Gastroesophageal sphincter (tissue), 3 donors: Measurements from ENCODE around the gene RANBP3L.

Experiments used
- EP300 ChIP-seq: sonication (generic); formaldehyde crosslinking; IDR thresholded peaks from one replicate; pipeline ENCODE4 v1.6.1; 2017; ENCODE audit warnings: antibody characterized with exemption, mild to moderate bottlenecking
- POLR2A ChIP-seq, 2 donors: fragments of 450-650 bp; IDR thresholded peaks; one replicate each; pipeline ENCODE4 v1.6.1; 2017; ENCODE audit warnings: antibody characterized with exemption in 2 of 2, mild to moderate bottlenecking in 2 of 2, moderate library complexity in 1 of 2
- POLR2AphosphoS5 ChIP-seq: sonication (generic); formaldehyde crosslinking; IDR thresholded peaks from one replicate; pipeline ENCODE4 v1.6.1; 2017; ENCODE audit warnings: antibody characterized with exemption
- TF ChIP-seq, protein P1 (sequence below), 4 experiments: fragments of 200-600 bp in 2 of 4; fragments of 450-650 bp in 2 of 4; sonication (generic) in 1 of 4; IDR thresholded peaks; one replicate each; pipeline ENCODE4 v1.5.1; 2017 to 2019; ENCODE audit warnings: antibody characterized with exemption in 4 of 4, mild to moderate bottlenecking in 2 of 4, moderate library complexity in 2 of 4

DNA sequence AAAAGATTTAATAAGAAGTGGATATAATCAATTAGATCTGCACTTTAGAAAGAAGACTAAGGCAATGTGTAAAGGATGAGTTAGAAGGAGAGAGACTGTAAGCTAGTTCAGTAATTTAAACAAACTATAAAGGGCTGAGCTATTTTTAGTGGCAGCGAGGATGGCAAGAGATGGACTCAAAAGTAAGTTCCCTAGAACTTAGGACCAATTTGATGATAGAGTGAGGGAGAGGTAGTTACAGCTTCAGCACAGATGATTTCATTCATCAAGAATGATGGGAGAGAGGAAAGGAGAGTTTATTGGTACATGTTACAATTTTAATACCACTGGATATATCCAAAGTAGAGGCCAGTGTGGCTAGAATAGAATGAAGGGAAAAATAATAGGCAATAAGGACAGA is 79.1 kb downstream of the RANBP3L start:
- TF ChIP-seq POLR2A (IDR thresholded peaks at IDR 0.05) (no peak), EP300 (no peak), POLR2AphosphoS5 (no peak)
- TF ChIP-seq, protein P1, sequence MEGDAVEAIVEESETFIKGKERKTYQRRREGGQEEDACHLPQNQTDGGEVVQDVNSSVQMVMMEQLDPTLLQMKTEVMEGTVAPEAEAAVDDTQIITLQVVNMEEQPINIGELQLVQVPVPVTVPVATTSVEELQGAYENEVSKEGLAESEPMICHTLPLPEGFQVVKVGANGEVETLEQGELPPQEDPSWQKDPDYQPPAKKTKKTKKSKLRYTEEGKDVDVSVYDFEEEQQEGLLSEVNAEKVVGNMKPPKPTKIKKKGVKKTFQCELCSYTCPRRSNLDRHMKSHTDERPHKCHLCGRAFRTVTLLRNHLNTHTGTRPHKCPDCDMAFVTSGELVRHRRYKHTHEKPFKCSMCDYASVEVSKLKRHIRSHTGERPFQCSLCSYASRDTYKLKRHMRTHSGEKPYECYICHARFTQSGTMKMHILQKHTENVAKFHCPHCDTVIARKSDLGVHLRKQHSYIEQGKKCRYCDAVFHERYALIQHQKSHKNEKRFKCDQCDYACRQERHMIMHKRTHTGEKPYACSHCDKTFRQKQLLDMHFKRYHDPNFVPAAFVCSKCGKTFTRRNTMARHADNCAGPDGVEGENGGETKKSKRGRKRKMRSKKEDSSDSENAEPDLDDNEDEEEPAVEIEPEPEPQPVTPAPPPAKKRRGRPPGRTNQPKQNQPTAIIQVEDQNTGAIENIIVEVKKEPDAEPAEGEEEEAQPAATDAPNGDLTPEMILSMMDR (IDR thresholded peaks at IDR 0.05), result no peak
